ENCODE results near the gene NCBP2L.

Gene NCBP2L

GRCh38 chrX:107829878-107830277, 52.3 kb downstream of the NCBP2L start:
- no peak for DNase-seq (ENCODE audit: low spot score)
- in situ Hi-C loops (cut with MboI; ENCODE audit: low pct_unique_long_range_greater_than_20kb, low sequenced_read_pairs, unreplicated experiment), result no loop called here
- no peak for TF ChIP-seq CTCF (IDR thresholded peaks at IDR 0.05; ENCODE audit: extremely low read depth, insufficient read depth, missing control alignments)

- in situ Hi-C loops (cut with MboI; ENCODE audit: low pct_unique_long_range_greater_than_20kb, low sequenced_read_pairs, unreplicated experiment), result no loop called here
- no peak for DNase-seq (ENCODE audit: low spot score)
- no peak for TF ChIP-seq CTCF (IDR thresholded peaks at IDR 0.05; ENCODE audit: extremely low read depth, insufficient read depth, missing control alignments)
Measured at GRCh38 chrX:107831071-107831730, 53.7 kb downstream of the NCBP2L start.

- in situ Hi-C loops (cut with MboI; ENCODE audit: low pct_unique_long_range_greater_than_20kb, low sequenced_read_pairs, unreplicated experiment), result no loop called here
- no peak for TF ChIP-seq CTCF (IDR thresholded peaks at IDR 0.05; ENCODE audit: extremely low read depth, insufficient read depth, missing control alignments)
- DNase-seq (ENCODE audit: low spot score), result no peak
Measured at GRCh38 chrX:107834275-107835201, 57.0 kb downstream of the NCBP2L start.

GRCh38 chrX:107836958-107837357, 59.4 kb downstream of the NCBP2L start:
- in situ Hi-C loops (cut with MboI; ENCODE audit: low pct_unique_long_range_greater_than_20kb, low sequenced_read_pairs, unreplicated experiment), result no loop called here
- no peak for DNase-seq (ENCODE audit: low spot score)
- TF ChIP-seq CTCF (IDR thresholded peaks at IDR 0.05; ENCODE audit: extremely low read depth, insufficient read depth, missing control alignments), result no peak

- in situ Hi-C loops (cut with MboI; ENCODE audit: low pct_unique_long_range_greater_than_20kb, low sequenced_read_pairs, unreplicated experiment), result no loop called here
- no peak for TF ChIP-seq CTCF (IDR thresholded peaks at IDR 0.05; ENCODE audit: extremely low read depth, insufficient read depth, missing control alignments)
- no peak for DNase-seq (ENCODE audit: low spot score)
Measured at GRCh38 chrX:107840971-107841370, 63.4 kb downstream of the NCBP2L start.

DNA sequence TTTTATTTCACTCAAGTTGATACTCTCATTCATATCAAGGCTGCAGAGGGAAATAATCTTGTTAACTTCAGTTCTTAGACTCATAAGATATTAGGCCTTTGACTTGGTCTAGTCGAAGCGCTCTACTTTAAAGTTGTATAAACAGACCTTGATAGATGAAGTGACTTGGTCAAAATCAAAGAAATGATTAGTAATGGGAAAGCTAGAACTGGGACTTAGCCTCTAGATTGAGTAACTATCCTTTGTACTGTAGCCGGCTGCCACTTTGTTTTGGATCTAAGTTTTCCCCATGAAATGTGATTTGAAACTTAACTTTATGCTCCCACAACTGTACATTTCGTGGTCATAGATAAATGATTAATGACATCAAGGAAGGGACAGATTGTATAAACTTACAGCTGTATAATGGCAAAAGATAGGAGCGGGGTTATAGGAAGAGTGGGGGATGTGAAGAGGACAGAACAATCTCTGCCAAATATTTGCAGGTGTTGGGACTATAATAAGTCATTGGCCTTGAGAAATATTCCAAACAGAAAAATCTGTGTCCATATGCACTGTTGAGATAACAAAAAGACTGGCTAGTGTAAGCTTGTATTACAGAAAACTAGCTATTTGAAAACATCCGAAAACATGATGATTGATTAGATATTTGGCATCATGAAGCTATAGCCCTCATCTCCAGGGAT, 65.3 kb downstream of the NCBP2L start:
- DNase-seq (ENCODE audit: low spot score), result no peak
- in situ Hi-C loops (cut with MboI; ENCODE audit: low pct_unique_long_range_greater_than_20kb, low sequenced_read_pairs, unreplicated experiment), result no loop called here
- no peak for TF ChIP-seq CTCF (IDR thresholded peaks at IDR 0.05; ENCODE audit: extremely low read depth, insufficient read depth, missing control alignments)
